Ovary (tissue), 3 donors: ENCODE measurements around the gene RIMS1.

Experiments used
- POLR2A ChIP-seq: fragments of 450-650 bp; IDR thresholded peaks from one replicate; pipeline ENCODE4 v1.6.1; 2017; ENCODE audit warnings: antibody characterized with exemption, mild to moderate bottlenecking, moderate library complexity
- TF ChIP-seq, protein P1 (sequence below), 3 donors: fragments of 450-650 bp in 2 of 3; fragments of 200-600 bp in 1 of 3; IDR thresholded peaks; one replicate each; pipeline versions ENCODE4 v1.5.1 to v1.8.0; 2016 to 2022; ENCODE audit warnings: antibody characterized with exemption in 3 of 3, mild to moderate bottlenecking in 1 of 3
- donor health status: DM: no; HTN: no; CAD: no.

DNA sequence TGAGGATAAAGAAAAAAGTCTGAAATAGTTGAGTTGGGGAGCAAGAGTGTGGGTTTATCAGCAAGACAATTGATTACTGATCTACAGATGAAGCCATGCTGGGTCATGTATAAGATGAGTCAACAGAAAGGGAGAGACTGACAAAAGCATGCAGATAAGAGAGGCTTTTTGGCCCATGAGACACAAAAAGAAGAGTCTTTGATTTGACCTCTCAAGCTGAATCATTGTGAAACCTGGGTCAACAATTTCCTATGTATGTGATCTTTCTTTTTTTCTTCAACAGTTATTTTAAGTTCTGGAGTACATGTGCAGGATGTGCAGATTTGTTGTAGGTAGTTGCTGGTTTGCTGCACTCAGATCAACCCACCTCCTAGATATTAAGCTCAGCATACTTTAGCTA, 15.9 kb downstream of the RIMS1 start:
- TF ChIP-seq, protein P1, sequence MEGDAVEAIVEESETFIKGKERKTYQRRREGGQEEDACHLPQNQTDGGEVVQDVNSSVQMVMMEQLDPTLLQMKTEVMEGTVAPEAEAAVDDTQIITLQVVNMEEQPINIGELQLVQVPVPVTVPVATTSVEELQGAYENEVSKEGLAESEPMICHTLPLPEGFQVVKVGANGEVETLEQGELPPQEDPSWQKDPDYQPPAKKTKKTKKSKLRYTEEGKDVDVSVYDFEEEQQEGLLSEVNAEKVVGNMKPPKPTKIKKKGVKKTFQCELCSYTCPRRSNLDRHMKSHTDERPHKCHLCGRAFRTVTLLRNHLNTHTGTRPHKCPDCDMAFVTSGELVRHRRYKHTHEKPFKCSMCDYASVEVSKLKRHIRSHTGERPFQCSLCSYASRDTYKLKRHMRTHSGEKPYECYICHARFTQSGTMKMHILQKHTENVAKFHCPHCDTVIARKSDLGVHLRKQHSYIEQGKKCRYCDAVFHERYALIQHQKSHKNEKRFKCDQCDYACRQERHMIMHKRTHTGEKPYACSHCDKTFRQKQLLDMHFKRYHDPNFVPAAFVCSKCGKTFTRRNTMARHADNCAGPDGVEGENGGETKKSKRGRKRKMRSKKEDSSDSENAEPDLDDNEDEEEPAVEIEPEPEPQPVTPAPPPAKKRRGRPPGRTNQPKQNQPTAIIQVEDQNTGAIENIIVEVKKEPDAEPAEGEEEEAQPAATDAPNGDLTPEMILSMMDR (IDR thresholded peaks at IDR 0.05) = no peak
- TF ChIP-seq POLR2A = no peak
